Suprapubic skin (tissue), 4 donors: Measurements from ENCODE around the gene FAP. TPM values are rescaled to one million over a fixed set of nuclear protein-coding genes. Genes with fewer than 3 reads are reported as not detected.

ENCODE experiments used
- DNase-seq, 2 donors: peaks; one replicate each; pipeline ENCODE4 v3.0.0-alpha.2; 2019; ENCODE audit warnings: low spot score in 2 of 2
- H3K27ac ChIP-seq: fragments of 200-600 bp; sonication (generic); one replicate; pipeline ENCODE4 v1.5.1; 2019
- H3K27me3 ChIP-seq: fragments of 200-600 bp; sonication (generic); one replicate; pipeline ENCODE4 v1.5.1; 2019
- H3K36me3 ChIP-seq: fragments of 200-600 bp; sonication (generic); one replicate; pipeline ENCODE4 v1.5.1; 2019
- H3K4me1 ChIP-seq: fragments of 200-600 bp; sonication (generic); one replicate; pipeline ENCODE4 v1.5.1; 2019
- H3K4me3 ChIP-seq: fragments of 200-600 bp; sonication (generic); one replicate; pipeline ENCODE4 v1.5.1; 2019; ENCODE audit warnings: mild to moderate bottlenecking
- H3K9me3 ChIP-seq: fragments of 200-600 bp; sonication (generic); one replicate; pipeline ENCODE4 v1.5.1; 2019
- CTCF ChIP-seq, 2 donors: fragments of 200-600 bp in 1 of 2; fragments of 450-650 bp in 1 of 2; sonication (generic) in 1 of 2; IDR thresholded peaks; one replicate each; pipeline ENCODE4 v1.5.1; 2016 to 2019; ENCODE audit warnings: antibody characterized with exemption in 2 of 2, mild to moderate bottlenecking in 1 of 2, moderate library complexity in 1 of 2
- EP300 ChIP-seq: sonication (generic); formaldehyde crosslinking; IDR thresholded peaks from one replicate; pipeline ENCODE4 v1.6.1; 2017; ENCODE audit warnings: antibody characterized with exemption
- POLR2A ChIP-seq, 2 donors: fragments of 450-650 bp; IDR thresholded peaks; one replicate each; pipeline ENCODE4 v1.6.1; 2017; ENCODE audit warnings: antibody characterized with exemption in 2 of 2, mild to moderate bottlenecking in 2 of 2, moderate library complexity in 2 of 2
- POLR2AphosphoS5 ChIP-seq, 3 donors: sonication (generic); formaldehyde crosslinking; IDR thresholded peaks; one replicate each; pipeline ENCODE4 v1.6.1; 2017; ENCODE audit warnings: antibody characterized with exemption in 3 of 3
- WGBS: methylation state at CpG from one replicate; pipeline ENCODE4 v1.1.5; 2018; 5-methylcytosine and 5-hydroxymethylcytosine counted together
- total RNA-seq, 4 donors: library from RNA; depleted of rRNA; stranded (reverse); fragments of >200 nt; gene quantifications; one replicate each; pipeline ENCODE4 v1.1.0, GENCODE V29; 2016

FAP gene
- total RNA-seq, 4 donors from 2014 or later = 1.8 to 4.5 (median 2.8) TPM

GRCh38 chr2:162258686-162259085 is 15.4 kb upstream of the FAP start:
- TF ChIP-seq POLR2A (IDR thresholded peaks at IDR 0.05) (no peak), CTCF (IDR thresholded peaks at IDR 0.05) (no peak), POLR2AphosphoS5 (IDR thresholded peaks at IDR 0.05) (no peak), EP300 (no peak)
- 52% methylated on average over 2 of the region's 2 CpGs for WGBS
- Histone ChIP-seq H3K27ac (peak overlapping the region; percentile 21), H3K9me3 (no peaks in the 10 kb centered on the region), H3K27me3 (no peaks in the 10 kb centered on the region), H3K4me3 (no peak overlapping the region), H3K36me3 (no peaks in the 10 kb centered on the region), H3K4me1 (peaks cover 17% of the 10 kb centered on the region)
- DNase-seq = no peak

- no peaks in the 10 kb centered on the region for H3K36me3 ChIP-seq
- H3K27ac ChIP-seq = peak overlapping the region; percentile 21
- H3K9me3 ChIP-seq = no peaks in the 10 kb centered on the region
- H3K4me3 ChIP-seq = no peak overlapping the region
- no peak for TF ChIP-seq POLR2AphosphoS5 (IDR thresholded peaks at IDR 0.05)
- TF ChIP-seq EP300 = no peak
- no peak for TF ChIP-seq CTCF (IDR thresholded peaks at IDR 0.05)
- TF ChIP-seq POLR2A (IDR thresholded peaks at IDR 0.05) = no peak
- no peak for DNase-seq
- no peaks in the 10 kb centered on the region for H3K27me3 ChIP-seq
- WGBS = 79% methylated on average over 4 of the region's 4 CpGs
- H3K4me1 ChIP-seq = peaks cover 17% of the 10 kb centered on the region
Observed at GRCh38 chr2:162258169-162258568, 14.9 kb upstream of the FAP start.

GRCh38 chr2:162257425-162257824 is 14.2 kb upstream of the FAP start:
- Histone ChIP-seq H3K4me3 (no peak overlapping the region), H3K9me3 (no peaks in the 10 kb centered on the region), H3K27ac (peak overlapping the region; percentile 21), H3K36me3 (no peaks in the 10 kb centered on the region), H3K4me1 (peaks cover 17% of the 10 kb centered on the region), H3K27me3 (no peaks in the 10 kb centered on the region)
- no peak for DNase-seq
- 17% methylated on average over 1 of the region's 1 CpG for WGBS
- TF ChIP-seq POLR2A (IDR thresholded peaks at IDR 0.05) (no peak), EP300 (no peak), CTCF (IDR thresholded peaks at IDR 0.05) (no peak), POLR2AphosphoS5 (IDR thresholded peaks at IDR 0.05) (no peak)

- TF ChIP-seq EP300 (no peak), CTCF (IDR thresholded peaks at IDR 0.05) (no peak)
- Histone ChIP-seq H3K27me3 (no peaks in the 10 kb centered on the region), H3K4me1 (peaks cover 13% of the 10 kb centered on the region), H3K27ac (no peak overlapping the region), H3K36me3 (no peaks in the 10 kb centered on the region), H3K9me3 (no peaks in the 10 kb centered on the region), H3K4me3 (no peak overlapping the region)
- DNase-seq = no peak
- 44% methylated on average over 2 of the region's 2 CpGs for WGBS
Observed at GRCh38 chr2:162256591-162256991, 13.3 kb upstream of the FAP start.

GRCh38 chr2:162254236-162254871 is 11.1 kb upstream of the FAP start:
- Histone ChIP-seq H3K36me3 (no peaks in the 10 kb centered on the region), H3K4me3 (no peak overlapping the region), H3K27ac (no peak overlapping the region), H3K4me1 (no peaks in the 10 kb centered on the region), H3K27me3 (no peaks in the 10 kb centered on the region), H3K9me3 (no peaks in the 10 kb centered on the region)
- DNase-seq = no peak
- no peak for TF ChIP-seq POLR2AphosphoS5 (IDR thresholded peaks at IDR 0.05)
- TF ChIP-seq POLR2A (IDR thresholded peaks at IDR 0.05) = no peak
- TF ChIP-seq CTCF (IDR thresholded peaks at IDR 0.05) = no peak
- TF ChIP-seq EP300 = no peak
- 77% methylated on average over 2 of the region's 2 CpGs for WGBS
